AG04450 (cell line): ENCODE measurements around the gene TFAP2E. TPM values are rescaled to one million over a fixed set of nuclear protein-coding genes. Genes with fewer than 3 reads are reported as not detected.

Source experiments
- CTCF ChIA-PET: fragments of 300-600, 350-600 bp; formaldehyde crosslinking; extraction: SDS; loops from one replicate; lab custom pipeline; 2022; ENCODE audit warnings: antibody characterized with exemption, inconsistent platforms; lab: Charles Lee
- POLR2A ChIA-PET: fragments of 350-600 bp; formaldehyde crosslinking; extraction: SDS; loops from one replicate; lab custom pipeline; 2021; ENCODE audit warnings: antibody characterized with exemption, inconsistent platforms; lab: Yijun Ruan, JAX
- DNase-seq: peaks from one replicate; pipeline ENCODE4 v3.0.0-alpha.2; 2011; ENCODE audit warnings: low read depth, low spot score
- H3K27ac ChIP-seq: one replicate; pipeline ENCODE4 v1.5.1; 2012; ENCODE audit warnings: low read depth, low read length, control low read depth
- H3K27me3 ChIP-seq: one replicate; pipeline ENCODE4 v1.6.0; 2012; ENCODE audit warnings: low read length; ENCODE audit not compliant: control insufficient read depth, insufficient read depth
- H3K4me3 ChIP-seq: 2 replicates; pipeline ENCODE4 v1.5.1; 2011; ENCODE audit warnings: mild to moderate bottlenecking, low read depth, low read length, control low read depth
- H3K9me3 ChIP-seq: 2 replicates; pipeline ENCODE4 v1.5.1; 2012; ENCODE audit warnings: low read length; ENCODE audit not compliant: control insufficient read depth, insufficient read depth
- CTCF ChIP-seq: IDR thresholded peaks from 2 replicates; pipeline ENCODE4 v1.5.1; 2011; ENCODE audit warnings: low read depth, low read length, control low read depth, inconsistent platforms
- polyA plus RNA-seq: library from polyadenylated mRNA; depleted of rRNA; stranded (reverse); fragments of >200 nt; gene quantifications from 2 replicates; pipeline ENCODE4 v1.2.3, GENCODE V29; 2011

Gene TFAP2E
- polyA plus RNA-seq, 1 experiment: 0.05 TPM

GRCh38 chr1:35611655-35612054 lies 38.5 kb downstream of the TFAP2E start:
- TF ChIP-seq CTCF: no peak
- DNase-seq: no peak
- H3K27ac ChIP-seq: no peak overlapping the region
- no peaks in the 10 kb centered on the region for H3K9me3 ChIP-seq
- H3K27me3 ChIP-seq: no peaks in the 10 kb centered on the region
- POLR2A ChIA-PET: no interaction called here
- no peak overlapping the region for H3K4me3 ChIP-seq
- CTCF ChIA-PET: interaction anchor here (0.7 kb wide), 1 partner anchor 13 kb away, joined by 4 read pairs; no protein-coding TSS in a partner anchor

GRCh38 chr1:35615440-35615839 lies 42.3 kb downstream of the TFAP2E start:
- H3K27ac ChIP-seq: no peak overlapping the region
- no peak for TF ChIP-seq CTCF
- CTCF ChIA-PET: interaction anchor here (1.5 kb wide), 1 partner anchor 100 kb away, joined by 5 read pairs; no protein-coding TSS in a partner anchor
- DNase-seq: no peak
- H3K9me3 ChIP-seq: no peaks in the 10 kb centered on the region
- H3K4me3 ChIP-seq: no peak overlapping the region
- H3K27me3 ChIP-seq: no peaks in the 10 kb centered on the region
- POLR2A ChIA-PET: no interaction called here

- no peak for TF ChIP-seq CTCF
- Histone ChIP-seq H3K9me3 (no peaks in the 10 kb centered on the region), H3K27ac (no peak overlapping the region), H3K4me3 (no peak overlapping the region), H3K27me3 (no peaks in the 10 kb centered on the region)
- ChIA-PET CTCF (interaction anchor here (1.0 to 1.4 kb wide), 5 partner anchors 51 to 168 kb away, joined by 3 to 11 read pairs (median 3); no protein-coding TSS in a partner anchor), POLR2A (no interaction called here)
- DNase-seq: no peak
These were observed 46.4 kb downstream of the TFAP2E start for GRCh38 chr1:35619237-35620121.

- CTCF ChIA-PET: no interaction called here
- DNase-seq: no peak
- H3K27ac ChIP-seq: no peak overlapping the region
- H3K9me3 ChIP-seq: no peaks in the 10 kb centered on the region
- H3K27me3 ChIP-seq: no peaks in the 10 kb centered on the region
- H3K4me3 ChIP-seq: no peak overlapping the region
- no peak for TF ChIP-seq CTCF
- POLR2A ChIA-PET: no interaction called here
These were observed 49.5 kb downstream of the TFAP2E start for GRCh38 chr1:35622510-35623178.
